TTC549 (cell line): ENCODE results near the gene WDR89.
"Not testable (repeated sequence)": the region's sequence is repeated elsewhere in the genome, so short reads cannot be mapped to it uniquely, and the experiment has no call there.

ENCODE experiments used
- FAIRE-seq: peaks from 2 replicates; lab custom pipeline; 2012; peaks lifted over from hg19 to GRCh38; lab: Jason Lieb, UNC

Gene WDR89

GRCh38 chr14:63654346-63654745 lies 12.7 kb upstream of the WDR89 start:
- FAIRE-seq = no peak

GRCh38 chr14:63652406-63652805 lies 10.7 kb upstream of the WDR89 start:
- no peak for FAIRE-seq

GRCh38 chr14:63650256-63650952 lies 8.7 kb upstream of the WDR89 start:
- FAIRE-seq = no peak

GRCh38 chr14:63647696-63648410 lies 6.2 kb upstream of the WDR89 start:
- FAIRE-seq = no peak

GRCh38 chr14:63644741-63645140 lies 3.1 kb upstream of the WDR89 start:
- FAIRE-seq = no peak

GRCh38 chr14:63642656-63643382 lies 1.1 kb upstream of the WDR89 start:
- no peak for FAIRE-seq

- no peak for FAIRE-seq
These were observed 549 bp upstream of the WDR89 start for GRCh38 chr14:63642229-63642611.

GRCh38 chr14:63638493-63638892 lies 3.2 kb downstream of the WDR89 start:
- FAIRE-seq = no peak

- FAIRE-seq = not testable (repeated sequence)
These were observed 5.5 kb downstream of the WDR89 start for GRCh38 chr14:63636094-63636635.

- no peak for FAIRE-seq
These were observed 7.9 kb downstream of the WDR89 start for GRCh38 chr14:63633801-63634200.

GRCh38 chr14:63632932-63633514 lies 8.6 kb downstream of the WDR89 start:
- no peak for FAIRE-seq

GRCh38 chr14:63624701-63625100 lies 17.0 kb downstream of the WDR89 start:
- no peak for FAIRE-seq

- FAIRE-seq = no peak
These were observed 17.5 kb downstream of the WDR89 start for GRCh38 chr14:63624203-63624602.

GRCh38 chr14:63621975-63622374 lies 19.7 kb downstream of the WDR89 start:
- FAIRE-seq = not testable (repeated sequence)

- no peak for FAIRE-seq
These were observed 25.7 kb downstream of the WDR89 start for GRCh38 chr14:63616015-63616414.

GRCh38 chr14:63614679-63615363 lies 26.9 kb downstream of the WDR89 start:
- no peak for FAIRE-seq

- no peak for FAIRE-seq
These were observed 30.6 kb downstream of the WDR89 start for GRCh38 chr14:63611078-63611477.

- FAIRE-seq = no peak
These were observed 36.6 kb downstream of the WDR89 start for GRCh38 chr14:63605041-63605532.

- FAIRE-seq = no peak
These were observed 37.0 kb downstream of the WDR89 start for GRCh38 chr14:63604626-63605025.

GRCh38 chr14:63603749-63604277 lies 37.9 kb downstream of the WDR89 start:
- no peak for FAIRE-seq

- FAIRE-seq = no peak
These were observed 42.9 kb downstream of the WDR89 start for GRCh38 chr14:63598807-63599206.
